ENCODE measurements around the gene HCFC1R1.

Gene HCFC1R1

DNA sequence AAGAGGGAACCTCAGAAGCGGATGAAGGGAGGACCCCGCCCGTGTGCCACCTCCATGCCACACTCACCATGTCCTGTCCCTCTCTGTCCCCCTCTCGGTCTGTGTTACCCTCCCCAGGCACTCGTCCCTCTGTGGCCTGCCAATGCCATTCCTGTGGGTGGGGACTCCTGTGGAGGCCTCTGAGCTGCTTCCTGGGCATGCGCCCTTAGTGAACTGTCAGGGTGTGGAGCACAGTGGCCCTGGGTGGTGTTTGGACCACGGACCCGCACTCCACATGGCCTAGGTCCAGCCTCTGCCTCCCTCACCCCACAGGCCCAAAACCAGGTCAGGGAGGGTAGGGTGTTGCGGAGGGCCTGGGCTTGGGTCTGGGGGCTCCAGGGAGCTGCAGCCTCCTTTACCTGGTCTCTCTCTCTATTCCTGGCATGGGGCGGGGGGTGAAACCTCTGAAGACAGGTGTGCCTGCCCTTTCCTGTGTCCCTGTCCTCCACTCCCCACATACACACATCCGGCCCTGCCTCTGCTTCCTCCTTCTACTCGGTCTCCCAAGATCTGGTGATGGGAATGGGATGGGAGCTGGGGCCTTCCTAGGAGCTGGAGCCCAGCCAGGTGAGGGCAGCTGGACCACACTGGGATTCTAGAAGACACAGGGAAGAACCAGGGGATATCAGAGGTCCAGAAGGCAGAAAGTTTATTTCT lies 32.0 kb downstream of the HCFC1R1 start:
- DNase-seq, result no peak

DNA sequence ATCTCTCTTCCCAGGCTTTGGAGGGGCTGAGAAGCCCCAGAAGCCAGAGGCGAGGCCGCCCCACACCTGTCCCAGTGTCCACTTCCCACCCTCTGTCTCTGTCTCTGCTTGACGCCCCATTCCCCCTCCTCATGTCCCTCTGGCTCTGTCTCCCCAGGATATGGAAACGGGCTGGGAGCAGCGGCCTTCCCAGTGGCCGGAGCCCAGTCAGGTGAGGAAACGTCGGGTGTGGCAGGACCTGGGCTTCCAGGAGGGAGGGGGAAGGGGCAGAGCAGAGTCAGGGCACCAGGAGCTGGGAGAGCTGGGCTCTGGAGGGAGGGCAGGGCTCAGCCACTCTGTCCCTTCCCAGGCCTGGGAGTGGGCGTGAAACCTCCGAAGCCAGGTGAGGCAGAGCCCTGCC lies 32.9 kb downstream of the HCFC1R1 start:
- no peak for DNase-seq

GRCh38 chr16:2988590-2989099 lies 35.1 kb downstream of the HCFC1R1 start:
- DNase-seq, result no peak

DNA sequence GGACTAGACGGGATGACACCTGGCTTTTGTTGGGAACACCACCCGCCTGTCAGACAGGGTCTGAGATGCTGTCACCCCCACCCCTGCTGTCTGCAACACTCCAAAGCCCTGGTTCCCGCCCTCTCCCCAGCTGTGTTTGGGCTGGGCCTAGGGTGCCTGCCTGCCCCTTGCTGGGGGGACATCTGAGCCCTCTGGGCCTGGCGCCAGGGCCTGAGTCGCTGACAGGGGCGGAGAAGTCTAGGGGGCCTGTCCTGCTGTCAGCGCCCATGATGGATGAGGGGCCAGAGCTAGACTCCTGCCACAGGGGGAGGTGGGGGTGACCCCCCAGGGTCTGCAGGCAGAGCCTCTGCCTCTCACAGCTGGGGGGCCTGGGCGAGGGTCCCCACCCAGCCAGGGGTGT lies 35.9 kb downstream of the HCFC1R1 start:
- DNase-seq, result peak; percentile 36

- DNase-seq, result no peak
Observed at GRCh38 chr16:2987286-2987685, 36.5 kb downstream of the HCFC1R1 start.

GRCh38 chr16:2986623-2987188 lies 37.0 kb downstream of the HCFC1R1 start:
- no peak for DNase-seq

GRCh38 chr16:2985893-2986355 lies 37.8 kb downstream of the HCFC1R1 start:
- no peak for DNase-seq

GRCh38 chr16:2985462-2985861 lies 38.3 kb downstream of the HCFC1R1 start:
- DNase-seq, result no peak

- peak; percentile 81 for DNase-seq
Observed at GRCh38 chr16:2983706-2984136, 40.0 kb downstream of the HCFC1R1 start.

DNA sequence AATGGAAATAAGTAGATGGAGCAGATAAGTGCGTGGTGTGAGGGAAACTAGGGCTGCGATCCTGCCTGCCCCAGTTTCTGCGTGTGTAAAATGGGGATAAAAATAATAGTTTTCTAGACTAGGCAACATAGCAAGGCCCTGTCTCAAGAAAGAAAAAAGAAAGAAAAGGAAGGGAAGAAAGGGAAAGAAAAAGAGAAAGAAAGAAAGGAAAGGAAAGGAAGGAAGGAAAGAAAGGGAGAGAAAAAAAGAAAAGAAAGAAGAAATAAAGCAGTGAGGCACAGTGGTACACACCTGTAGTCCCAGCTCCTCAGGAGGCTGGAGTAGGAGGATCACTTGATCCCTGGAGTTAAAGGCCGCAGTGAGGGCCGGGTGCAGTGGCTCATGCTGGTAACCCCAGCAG lies 41.3 kb downstream of the HCFC1R1 start:
- no peak for DNase-seq

DNA sequence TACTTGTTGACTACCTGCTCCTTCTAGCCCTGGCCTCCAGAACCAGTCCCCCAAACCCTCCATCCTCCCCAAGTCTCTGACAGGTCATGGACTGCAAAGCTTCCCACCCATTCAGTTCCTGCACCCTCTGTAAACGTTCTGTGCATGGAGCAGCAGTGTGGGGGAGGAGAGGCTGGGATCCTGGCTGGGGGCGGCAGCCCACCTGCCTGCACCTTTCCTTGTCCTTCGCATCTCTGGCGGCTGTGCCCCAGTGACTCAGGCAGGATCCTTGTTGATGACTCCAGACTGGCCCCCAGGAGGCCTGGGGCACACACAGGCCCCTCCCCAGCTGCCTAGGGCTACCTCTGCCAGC lies 41.9 kb downstream of the HCFC1R1 start:
- DNase-seq, result no peak

DNA sequence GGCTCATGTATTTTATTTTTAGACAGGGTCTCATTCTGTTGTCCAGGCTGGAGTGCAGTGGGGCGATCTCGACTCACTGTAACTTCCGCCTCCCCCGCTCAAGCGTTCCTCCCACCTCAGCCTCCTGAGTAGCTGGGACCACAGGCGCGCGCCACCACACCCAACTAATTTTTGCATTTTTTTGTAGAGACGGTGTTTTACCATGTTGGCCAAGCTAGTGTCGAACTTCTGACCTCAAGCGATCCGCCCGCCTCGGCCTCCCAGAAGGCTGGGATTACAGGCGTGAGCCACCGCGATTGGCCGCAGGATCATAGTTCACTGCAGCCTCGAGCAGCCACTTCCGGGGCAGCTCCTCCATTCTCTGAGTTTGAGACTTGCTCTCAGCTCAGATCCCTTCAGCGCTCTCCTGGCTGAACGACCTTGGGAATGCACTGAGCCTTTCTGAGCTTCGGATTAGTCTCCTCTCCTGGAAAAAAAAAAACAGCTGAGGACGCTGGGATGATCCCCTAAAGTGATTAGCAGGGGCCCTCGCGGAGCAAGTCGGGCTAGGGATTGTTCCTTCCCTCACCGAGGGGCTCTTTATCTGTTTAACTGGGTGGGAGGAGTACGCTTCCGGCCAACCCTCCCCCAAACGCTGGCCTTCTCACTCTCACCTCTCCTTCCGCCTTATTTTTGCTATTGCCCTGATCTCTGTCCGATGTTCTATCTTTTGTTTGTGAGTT lies 42.4 kb downstream of the HCFC1R1 start:
- no peak for DNase-seq

GRCh38 chr16:2980227-2981176 lies 43.2 kb downstream of the HCFC1R1 start, which contains the start of gene PKMYT1:
TSS of gene PKMYT1 (minus strand) at chr16:2980446. CDS start at chr16:2979657, 789 bp downstream.
- DNase-seq, result peak; percentile 85

- DNase-seq, result no peak
Observed at GRCh38 chr16:2979669-2980226, 44.0 kb downstream of the HCFC1R1 start.

- no peak for DNase-seq
Observed at GRCh38 chr16:2977440-2977839, 46.3 kb downstream of the HCFC1R1 start.

- no peak for DNase-seq
Observed at GRCh38 chr16:2976673-2977072, 47.1 kb downstream of the HCFC1R1 start.

- DNase-seq, result no peak
Observed at GRCh38 chr16:2976201-2976600, 47.5 kb downstream of the HCFC1R1 start.

GRCh38 chr16:2975161-2975795 lies 48.5 kb downstream of the HCFC1R1 start:
- no peak for DNase-seq

DNA sequence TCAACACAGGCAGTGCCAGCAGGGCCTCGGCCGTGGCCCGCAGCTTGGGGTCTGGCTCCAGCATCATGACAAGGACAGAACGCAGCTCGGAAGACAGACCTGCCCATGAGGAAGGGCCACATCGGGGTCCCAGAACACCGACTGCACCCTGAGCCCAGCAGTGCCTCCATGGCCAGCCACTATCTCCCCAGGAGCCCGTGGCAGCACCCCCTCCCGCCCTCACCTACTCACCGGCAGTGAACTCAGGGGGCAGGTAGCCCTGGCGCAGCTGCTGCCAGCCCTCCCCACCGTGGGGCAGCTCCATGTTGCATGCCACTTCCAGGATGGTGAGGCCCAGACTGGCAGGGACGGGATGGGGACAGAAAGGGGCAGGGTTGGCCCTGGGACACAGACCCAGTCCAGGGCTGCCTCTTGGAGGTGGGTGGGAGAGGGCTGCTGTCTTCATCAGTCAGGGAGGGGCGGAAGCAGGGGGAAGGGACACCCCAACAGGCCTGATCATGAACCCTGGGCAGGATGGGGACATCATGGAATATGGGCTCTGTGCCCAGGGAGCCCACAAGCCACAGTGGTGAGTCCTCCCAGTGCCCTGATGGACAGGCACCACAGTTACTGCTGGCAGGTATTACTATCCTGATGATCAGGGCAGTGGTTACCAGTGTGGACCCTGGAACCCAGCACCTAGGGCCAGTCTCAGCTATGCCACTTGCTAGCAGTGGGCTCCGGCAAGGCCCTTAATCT lies 49.3 kb downstream of the HCFC1R1 start:
- no peak for DNase-seq

DNA sequence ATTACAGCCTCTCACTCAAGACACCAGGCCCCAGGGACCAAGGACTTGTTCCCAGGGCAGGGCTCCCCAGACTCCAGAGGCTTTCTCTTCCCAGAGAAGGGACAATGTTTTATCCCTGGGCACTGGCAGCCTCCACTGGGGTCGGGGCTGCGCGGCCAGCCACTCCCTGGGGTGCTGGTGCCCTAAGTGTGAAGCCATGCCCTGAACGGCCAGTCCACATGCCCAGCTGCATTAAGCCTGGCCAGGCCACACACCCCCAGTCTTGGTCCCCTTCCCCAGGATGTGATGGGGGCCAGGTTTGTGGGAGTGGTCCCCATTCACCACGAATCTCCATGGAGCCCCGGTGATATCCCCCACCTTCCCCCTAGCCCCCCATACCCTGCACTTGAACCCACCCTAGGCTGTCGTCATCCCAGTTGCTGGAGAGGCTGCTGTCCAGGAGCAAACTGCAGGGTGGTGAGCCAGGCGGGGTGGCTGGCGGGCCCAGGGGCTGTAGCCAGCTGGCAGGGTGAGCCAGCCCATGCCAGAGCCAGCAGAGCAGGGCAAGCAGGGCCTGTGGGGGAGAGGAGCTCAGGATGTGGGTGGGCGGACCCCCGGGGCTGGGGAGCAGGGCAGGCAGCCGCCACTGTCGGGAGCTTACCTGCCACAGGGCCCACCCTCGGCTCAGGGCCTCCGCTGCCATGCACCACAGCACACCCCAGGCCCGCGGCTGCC lies 50.0 kb downstream of the HCFC1R1 start:
- DNase-seq, result no peak
